ENCODE results near the gene EVA1C.
"Not testable (repeated sequence)": the region's sequence is repeated elsewhere in the genome, so short reads cannot be mapped to it uniquely, and the experiment has no call there.

The EVA1C gene

GRCh38 chr21:32424674-32425073 is 12.2 kb downstream of the EVA1C start:
- no peaks in the 10 kb centered on the region for H3K27me3 Mint-ChIP-seq
- H3K36me3 Mint-ChIP-seq, result peaks cover 5% of the 10 kb centered on the region
- no peak for DNase-seq (ENCODE audit: low spot score in 2 of 2)
- peaks cover 4% of the 10 kb centered on the region for H3K9me3 Mint-ChIP-seq
- no peaks in the 10 kb centered on the region for H3K4me1 Mint-ChIP-seq
- H3K4me3 Mint-ChIP-seq, result no peak overlapping the region
- no peak for ATAC-seq (ENCODE audit: low read depth)
- no peak overlapping the region for H3K27ac Mint-ChIP-seq

DNA sequence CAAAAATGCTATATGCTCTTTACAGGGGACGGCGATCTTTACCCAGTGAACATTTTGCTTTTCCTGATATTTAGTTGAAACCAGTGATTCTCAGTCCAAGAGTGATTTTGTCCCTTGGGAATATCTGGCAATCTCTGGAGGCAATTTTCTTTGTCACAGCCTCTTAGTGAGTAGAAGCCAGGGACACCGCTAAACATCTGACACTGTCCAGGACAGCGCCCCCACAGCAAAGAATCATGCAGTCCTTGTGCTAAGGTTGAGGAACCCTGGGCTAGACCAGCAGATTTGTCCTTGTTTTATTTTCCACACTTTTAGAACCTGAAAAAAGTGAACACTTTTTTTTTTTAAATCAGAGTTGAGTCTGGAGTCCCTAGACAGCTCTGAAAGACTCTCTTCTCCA is 13.1 kb downstream of the EVA1C start:
- Mint-ChIP-seq H3K36me3 (peaks cover 5% of the 10 kb centered on the region), H3K4me1 (no peaks in the 10 kb centered on the region), H3K4me3 (no peak overlapping the region), H3K27ac (no peak overlapping the region), H3K27me3 (no peaks in the 10 kb centered on the region), H3K9me3 (peaks cover 7% of the 10 kb centered on the region)
- ATAC-seq (ENCODE audit: low read depth), result no peak
- DNase-seq (ENCODE audit: low spot score in 2 of 2), result no peak

DNA sequence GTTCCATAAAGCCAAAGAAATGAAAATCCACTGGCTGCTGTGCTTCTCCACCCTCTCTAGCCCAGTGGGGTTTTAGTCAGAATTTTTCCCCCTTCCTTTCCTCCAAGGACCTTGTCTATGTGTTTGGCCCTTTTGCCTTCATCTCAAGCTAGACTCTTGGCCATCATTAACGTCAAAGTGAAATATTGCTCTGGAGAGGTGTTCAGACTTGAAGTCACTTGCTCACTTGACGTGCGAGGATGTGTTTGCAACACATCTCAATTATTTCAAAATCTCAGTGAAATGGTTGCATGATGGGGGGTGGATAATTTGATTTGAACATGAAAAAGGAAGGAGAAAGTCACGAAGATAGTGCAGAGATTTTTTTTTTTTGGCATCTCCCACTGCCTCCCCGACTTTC is 13.6 kb downstream of the EVA1C start:
- no peak for DNase-seq (ENCODE audit: low spot score in 2 of 2)
- ATAC-seq (ENCODE audit: low read depth), result no peak
- no peaks in the 10 kb centered on the region for H3K4me1 Mint-ChIP-seq
- peaks cover 7% of the 10 kb centered on the region for H3K9me3 Mint-ChIP-seq
- H3K27ac Mint-ChIP-seq, result no peak overlapping the region
- no peak overlapping the region for H3K4me3 Mint-ChIP-seq
- H3K27me3 Mint-ChIP-seq, result no peaks in the 10 kb centered on the region
- H3K36me3 Mint-ChIP-seq, result peaks cover 5% of the 10 kb centered on the region

DNA sequence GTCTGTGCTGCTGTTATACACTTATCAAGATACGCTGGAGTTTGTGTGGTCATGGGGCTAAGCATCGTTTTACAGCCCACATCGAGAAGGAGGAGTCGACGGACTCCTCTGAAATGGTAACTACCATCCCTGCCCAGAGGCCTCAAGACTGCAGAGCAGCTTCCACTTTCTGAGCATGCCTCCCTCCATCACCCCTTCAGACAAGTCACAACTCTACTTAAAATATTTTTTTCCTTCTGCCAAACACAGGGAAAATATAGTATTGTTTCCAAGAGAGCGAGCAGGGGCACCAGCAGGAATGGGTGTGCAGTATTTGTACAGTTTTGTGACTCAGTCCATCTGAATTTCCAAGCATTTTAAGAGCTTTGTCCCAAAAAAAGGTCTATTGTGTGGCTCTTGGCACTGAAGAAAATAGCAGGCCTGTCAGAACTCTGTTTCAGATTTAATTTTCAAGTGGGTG is 14.1 kb downstream of the EVA1C start:
- H3K27ac Mint-ChIP-seq, result no peak overlapping the region
- no peak for DNase-seq (ENCODE audit: low spot score in 2 of 2)
- no peaks in the 10 kb centered on the region for H3K27me3 Mint-ChIP-seq
- no peak for ATAC-seq (ENCODE audit: low read depth)
- H3K36me3 Mint-ChIP-seq, result peaks cover 5% of the 10 kb centered on the region
- no peaks in the 10 kb centered on the region for H3K4me1 Mint-ChIP-seq
- peaks cover 7% of the 10 kb centered on the region for H3K9me3 Mint-ChIP-seq
- H3K4me3 Mint-ChIP-seq, result no peak overlapping the region

GRCh38 chr21:32427958-32428623 is 15.6 kb downstream of the EVA1C start:
- Mint-ChIP-seq H3K27me3 (no peaks in the 10 kb centered on the region), H3K36me3 (peaks cover under 1% of the 10 kb centered on the region), H3K27ac (no peak overlapping the region), H3K4me1 (no peaks in the 10 kb centered on the region), H3K9me3 (peaks cover 3% of the 10 kb centered on the region), H3K4me3 (no peak overlapping the region)
- DNase-seq (ENCODE audit: low spot score in 2 of 2) (no peak), ATAC-seq (ENCODE audit: low read depth) (no peak)

DNA sequence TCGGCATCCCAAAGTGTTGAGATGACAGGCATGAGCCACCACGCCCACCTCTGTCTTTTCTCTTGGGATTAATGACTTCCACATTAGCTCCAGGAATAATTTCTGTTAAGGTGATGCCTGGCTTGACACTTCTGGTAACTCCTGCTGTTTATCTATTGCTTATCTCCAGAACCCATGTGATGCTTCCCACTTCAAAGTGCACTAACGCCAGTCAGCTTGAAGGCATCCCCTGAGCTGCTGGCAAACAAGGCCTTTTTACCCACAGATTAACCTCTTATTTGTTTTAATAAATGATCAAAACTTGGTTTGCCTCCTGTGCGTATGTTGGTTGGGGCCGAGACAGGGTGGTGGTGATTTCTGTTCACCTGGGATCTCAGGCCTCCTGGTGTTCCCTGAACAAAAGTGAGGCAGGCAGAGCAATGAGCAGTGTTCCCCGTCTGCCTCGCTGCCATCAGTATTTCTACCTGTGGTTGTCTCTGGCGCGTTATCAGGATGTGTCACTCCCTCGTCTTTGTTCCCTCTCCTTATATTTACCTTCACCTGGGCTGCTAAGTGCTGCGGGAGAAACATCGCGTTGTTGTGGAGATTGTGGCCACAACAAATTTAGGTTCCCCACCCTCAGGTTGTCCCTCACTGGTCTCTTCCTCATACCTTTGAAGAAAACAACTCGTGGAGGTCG is 20.6 kb downstream of the EVA1C start:
- H3K9me3 Mint-ChIP-seq; ATAC-seq (ENCODE audit: low read depth): not testable (repeated sequence)

GRCh38 chr21:32437729-32438128 is 25.2 kb downstream of the EVA1C start:
- H3K9me3 Mint-ChIP-seq, result no peaks in the 10 kb centered on the region
- peaks cover 3% of the 10 kb centered on the region for H3K4me1 Mint-ChIP-seq
- no peak overlapping the region for H3K4me3 Mint-ChIP-seq
- DNase-seq (ENCODE audit: low spot score in 2 of 2), result no peak
- H3K36me3 Mint-ChIP-seq, result no peaks in the 10 kb centered on the region
- no peak overlapping the region for H3K27ac Mint-ChIP-seq
- peaks cover 13% of the 10 kb centered on the region for H3K27me3 Mint-ChIP-seq
- ATAC-seq (ENCODE audit: low read depth), result no peak

More for the DNA sequence above, 20.6 kb downstream of the EVA1C start:
- H3K27me3 Mint-ChIP-seq, result peaks cover 13% of the 10 kb centered on the region
- H3K4me3 Mint-ChIP-seq; H3K36me3 Mint-ChIP-seq; DNase-seq (ENCODE audit: low spot score in 2 of 2); H3K27ac Mint-ChIP-seq; H3K4me1 Mint-ChIP-seq: not testable (repeated sequence)

- Mint-ChIP-seq H3K9me3 (peaks cover 6% of the 10 kb centered on the region), H3K27ac (no peak overlapping the region), H3K4me3 (no peak overlapping the region), H3K27me3 (peaks cover 3% of the 10 kb centered on the region), H3K36me3 (peaks cover 3% of the 10 kb centered on the region), H3K4me1 (no peaks in the 10 kb centered on the region)
- ATAC-seq (ENCODE audit: low read depth) (no peak), DNase-seq (ENCODE audit: low spot score in 2 of 2) (no peak)
Measured at GRCh38 chr21:32442566-32443318, 30.2 kb downstream of the EVA1C start.

DNA sequence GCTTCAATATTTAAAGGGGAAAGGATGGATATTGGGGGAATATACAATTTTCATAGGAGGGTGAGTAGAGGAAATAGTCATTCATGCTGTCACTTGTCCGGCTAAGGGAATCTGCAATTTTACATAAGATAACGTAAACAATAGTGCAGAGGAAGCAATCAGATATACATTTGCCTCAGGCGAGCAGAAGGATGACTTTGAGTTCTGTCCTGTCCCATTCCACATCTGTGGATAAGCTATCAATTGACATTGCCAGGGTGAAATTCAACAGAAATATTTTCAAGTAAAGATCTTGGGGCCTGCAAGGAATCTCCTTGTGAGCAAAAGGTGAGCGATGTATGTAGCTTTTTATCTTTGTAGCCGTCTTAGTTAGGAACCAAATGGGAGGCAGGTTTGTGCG is 32.6 kb downstream of the EVA1C start:
- no peaks in the 10 kb centered on the region for H3K4me1 Mint-ChIP-seq
- H3K9me3 Mint-ChIP-seq, result peaks cover 6% of the 10 kb centered on the region
- peaks cover 3% of the 10 kb centered on the region for H3K36me3 Mint-ChIP-seq
- DNase-seq (ENCODE audit: low spot score in 2 of 2), result no peak
- no peak for ATAC-seq (ENCODE audit: low read depth)
- peaks cover 2% of the 10 kb centered on the region for H3K27me3 Mint-ChIP-seq
- no peak overlapping the region for H3K27ac Mint-ChIP-seq
- H3K4me3 Mint-ChIP-seq, result no peak overlapping the region

GRCh38 chr21:32446440-32446839 is 33.9 kb downstream of the EVA1C start:
- H3K4me1 Mint-ChIP-seq; DNase-seq (ENCODE audit: low spot score in 2 of 2); H3K4me3 Mint-ChIP-seq; H3K36me3 Mint-ChIP-seq; H3K9me3 Mint-ChIP-seq; ATAC-seq (ENCODE audit: low read depth); H3K27ac Mint-ChIP-seq; H3K27me3 Mint-ChIP-seq: not testable (repeated sequence)

GRCh38 chr21:32447224-32447623 is 34.7 kb downstream of the EVA1C start:
- DNase-seq (ENCODE audit: low spot score in 2 of 2), result no peak
- H3K36me3 Mint-ChIP-seq, result peaks cover 3% of the 10 kb centered on the region
- H3K4me1 Mint-ChIP-seq, result no peaks in the 10 kb centered on the region
- H3K9me3 Mint-ChIP-seq, result peaks cover 6% of the 10 kb centered on the region
- no peak overlapping the region for H3K27ac Mint-ChIP-seq
- no peak for ATAC-seq (ENCODE audit: low read depth)
- H3K27me3 Mint-ChIP-seq, result peaks cover 2% of the 10 kb centered on the region
- no peak overlapping the region for H3K4me3 Mint-ChIP-seq

DNA sequence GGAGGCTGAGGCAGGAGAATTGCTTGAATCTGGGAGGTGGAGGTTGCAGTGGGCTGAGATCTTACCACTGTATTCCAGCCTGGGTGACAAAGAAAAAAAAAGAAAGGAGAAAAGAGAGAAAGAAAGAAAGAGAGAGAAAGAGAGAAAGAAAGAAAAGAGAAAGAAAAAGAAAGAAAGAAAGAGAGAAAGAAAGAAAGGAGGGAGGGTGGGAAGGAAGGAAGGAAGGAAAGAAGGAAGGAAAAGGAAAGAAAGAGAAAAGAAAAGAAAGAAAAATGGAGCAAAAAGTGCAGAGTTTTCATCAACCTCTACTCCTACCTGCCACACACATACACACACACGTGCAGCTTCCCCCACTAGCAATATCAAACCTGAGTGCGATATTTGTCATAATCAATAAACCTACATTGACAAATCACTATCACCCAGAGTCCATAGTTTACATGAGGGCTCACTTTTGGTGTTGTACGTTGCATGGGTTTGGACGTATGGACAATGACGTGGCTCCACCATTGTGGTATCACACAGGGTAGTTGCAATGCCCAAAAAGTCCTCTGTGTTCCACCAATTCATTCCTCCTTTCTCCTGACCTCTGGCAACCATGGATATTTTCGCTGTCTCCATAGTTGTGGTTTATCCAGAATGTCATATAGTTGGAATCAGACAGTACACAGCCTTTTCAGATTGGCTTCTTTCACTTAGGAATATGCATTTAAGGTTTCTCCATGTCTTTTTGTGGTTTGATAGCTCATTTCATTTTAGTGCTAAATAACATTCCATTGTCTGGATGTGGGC is 36.5 kb downstream of the EVA1C start:
- H3K27me3 Mint-ChIP-seq, result peaks cover 2% of the 10 kb centered on the region
- no peaks in the 10 kb centered on the region for H3K4me1 Mint-ChIP-seq
- ATAC-seq (ENCODE audit: low read depth) (no peak), DNase-seq (ENCODE audit: low spot score in 2 of 2) (no peak)
- H3K9me3 Mint-ChIP-seq, result peaks cover 2% of the 10 kb centered on the region
- no peak overlapping the region for H3K4me3 Mint-ChIP-seq
- H3K36me3 Mint-ChIP-seq, result peaks cover under 1% of the 10 kb centered on the region
- no peak overlapping the region for H3K27ac Mint-ChIP-seq

- DNase-seq (ENCODE audit: low spot score in 2 of 2); H3K9me3 Mint-ChIP-seq; H3K4me1 Mint-ChIP-seq; H3K36me3 Mint-ChIP-seq; H3K4me3 Mint-ChIP-seq; H3K27me3 Mint-ChIP-seq; H3K27ac Mint-ChIP-seq; ATAC-seq (ENCODE audit: low read depth): not testable (repeated sequence)
Measured at GRCh38 chr21:32450881-32451701, 38.6 kb downstream of the EVA1C start.

Data from memory B cell (primary cell).